IMR-90 (cell line): ENCODE results near the gene DNAH9.

Experiments
- CEBPB ChIP-seq: IDR thresholded peaks from 2 replicates; pipeline ENCODE4 v1.6.1; 2012; ENCODE audit warnings: low read depth, low read length, improper control_type of control experiment
- FOS ChIP-seq: fragments of 150-350 bp; IDR thresholded peaks from 2 replicates; pipeline ENCODE4 v1.6.1; 2016; ENCODE audit warnings: low read depth, low read length
- MAFK ChIP-seq: IDR thresholded peaks from 2 replicates; pipeline ENCODE4 v1.6.1; 2012; ENCODE audit warnings: low read depth, low read length, improper control_type of control experiment
- MXI1 ChIP-seq: IDR thresholded peaks from 2 replicates; pipeline ENCODE4 v1.6.1; 2012; ENCODE audit warnings: low read depth, mild to moderate bottlenecking, low read length, moderate library complexity, borderline replicate concordance
- POLR2A ChIP-seq: IDR thresholded peaks from 2 replicates; pipeline ENCODE4 v1.6.1; 2012; ENCODE audit warnings: mild to moderate bottlenecking, low read depth, low read length
- RAD21 ChIP-seq: IDR thresholded peaks from 2 replicates; pipeline ENCODE4 v1.6.1; 2012; ENCODE audit warnings: low read length, improper control_type of control experiment
- RCOR1 ChIP-seq: IDR thresholded peaks from 2 replicates; pipeline ENCODE4 v1.6.1; 2012; ENCODE audit warnings: mild to moderate bottlenecking, low read length, improper control_type of control experiment; ENCODE audit not compliant: insufficient replicate concordance
- RFX5 ChIP-seq: IDR thresholded peaks from 2 replicates; pipeline ENCODE4 v1.8.0; 2012; ENCODE audit warnings: low read depth, mild to moderate bottlenecking, low read length, moderate library complexity
- TF ChIP-seq, protein P1 (sequence below): conservative IDR thresholded peaks from 2 replicates; pipeline ENCODE4 v1.5.1; 2012; ENCODE audit warnings: mild to moderate bottlenecking, low read depth, low read length, improper control_type of control experiment
- TF ChIP-seq, protein P2 (sequence below): fragments of 150-350 bp; IDR thresholded peaks from 2 replicates; pipeline ENCODE4 v1.6.1; 2017; ENCODE audit warnings: mild to moderate bottlenecking, antibody characterized with exemption, low read length, low read depth

DNA sequence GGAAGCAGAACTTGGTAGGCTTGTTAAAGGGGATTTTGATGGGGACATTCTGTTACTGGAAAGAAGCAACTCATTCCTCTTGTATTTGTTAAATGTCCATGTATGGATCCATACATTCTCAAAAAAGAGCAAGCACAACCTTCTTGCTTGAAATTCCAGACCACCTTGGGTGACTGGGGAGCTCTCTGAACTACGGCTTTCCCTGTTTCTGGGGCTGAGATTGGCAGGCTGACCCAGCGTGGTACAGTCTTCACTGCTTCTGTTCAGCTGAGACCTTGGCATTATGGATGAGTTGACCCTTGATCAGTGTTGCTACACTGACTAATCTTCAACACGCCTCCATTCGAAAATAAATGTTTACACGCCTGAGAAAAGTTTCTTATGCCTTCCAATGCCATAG lies 38.5 kb downstream of the DNAH9 start:
- TF ChIP-seq CEBPB (no peak), POLR2A (no peak), RFX5 (no peak), RCOR1 (no peak), RAD21 (no peak), MAFK (no peak), FOS (no peak), MXI1 (no peak)
- TF ChIP-seq, protein P1, sequence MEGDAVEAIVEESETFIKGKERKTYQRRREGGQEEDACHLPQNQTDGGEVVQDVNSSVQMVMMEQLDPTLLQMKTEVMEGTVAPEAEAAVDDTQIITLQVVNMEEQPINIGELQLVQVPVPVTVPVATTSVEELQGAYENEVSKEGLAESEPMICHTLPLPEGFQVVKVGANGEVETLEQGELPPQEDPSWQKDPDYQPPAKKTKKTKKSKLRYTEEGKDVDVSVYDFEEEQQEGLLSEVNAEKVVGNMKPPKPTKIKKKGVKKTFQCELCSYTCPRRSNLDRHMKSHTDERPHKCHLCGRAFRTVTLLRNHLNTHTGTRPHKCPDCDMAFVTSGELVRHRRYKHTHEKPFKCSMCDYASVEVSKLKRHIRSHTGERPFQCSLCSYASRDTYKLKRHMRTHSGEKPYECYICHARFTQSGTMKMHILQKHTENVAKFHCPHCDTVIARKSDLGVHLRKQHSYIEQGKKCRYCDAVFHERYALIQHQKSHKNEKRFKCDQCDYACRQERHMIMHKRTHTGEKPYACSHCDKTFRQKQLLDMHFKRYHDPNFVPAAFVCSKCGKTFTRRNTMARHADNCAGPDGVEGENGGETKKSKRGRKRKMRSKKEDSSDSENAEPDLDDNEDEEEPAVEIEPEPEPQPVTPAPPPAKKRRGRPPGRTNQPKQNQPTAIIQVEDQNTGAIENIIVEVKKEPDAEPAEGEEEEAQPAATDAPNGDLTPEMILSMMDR, result no peak
- TF ChIP-seq, protein P2, sequence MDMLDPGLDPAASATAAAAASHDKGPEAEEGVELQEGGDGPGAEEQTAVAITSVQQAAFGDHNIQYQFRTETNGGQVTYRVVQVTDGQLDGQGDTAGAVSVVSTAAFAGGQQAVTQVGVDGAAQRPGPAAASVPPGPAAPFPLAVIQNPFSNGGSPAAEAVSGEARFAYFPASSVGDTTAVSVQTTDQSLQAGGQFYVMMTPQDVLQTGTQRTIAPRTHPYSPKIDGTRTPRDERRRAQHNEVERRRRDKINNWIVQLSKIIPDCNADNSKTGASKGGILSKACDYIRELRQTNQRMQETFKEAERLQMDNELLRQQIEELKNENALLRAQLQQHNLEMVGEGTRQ, result no peak
